DND-41 (cell line): ENCODE measurements around the gene TPPP3.

Experiments used
- CTCF ChIP-seq: IDR thresholded peaks from 2 replicates; pipeline ENCODE4 v1.5.1; 2012; ENCODE audit warnings: borderline replicate concordance, low read length, moderate library complexity, mild to moderate bottlenecking; ENCODE audit not compliant: poor library complexity, severe bottlenecking; ENCODE audit errors: extremely low read depth
- EZH2 ChIP-seq: IDR thresholded peaks from 3 replicates; pipeline ENCODE4 v1.6.1; 2012; ENCODE audit warnings: borderline replicate concordance, low read depth, mild to moderate bottlenecking, moderate library complexity, low read length, inconsistent platforms; ENCODE audit not compliant: severe bottlenecking

DNA sequence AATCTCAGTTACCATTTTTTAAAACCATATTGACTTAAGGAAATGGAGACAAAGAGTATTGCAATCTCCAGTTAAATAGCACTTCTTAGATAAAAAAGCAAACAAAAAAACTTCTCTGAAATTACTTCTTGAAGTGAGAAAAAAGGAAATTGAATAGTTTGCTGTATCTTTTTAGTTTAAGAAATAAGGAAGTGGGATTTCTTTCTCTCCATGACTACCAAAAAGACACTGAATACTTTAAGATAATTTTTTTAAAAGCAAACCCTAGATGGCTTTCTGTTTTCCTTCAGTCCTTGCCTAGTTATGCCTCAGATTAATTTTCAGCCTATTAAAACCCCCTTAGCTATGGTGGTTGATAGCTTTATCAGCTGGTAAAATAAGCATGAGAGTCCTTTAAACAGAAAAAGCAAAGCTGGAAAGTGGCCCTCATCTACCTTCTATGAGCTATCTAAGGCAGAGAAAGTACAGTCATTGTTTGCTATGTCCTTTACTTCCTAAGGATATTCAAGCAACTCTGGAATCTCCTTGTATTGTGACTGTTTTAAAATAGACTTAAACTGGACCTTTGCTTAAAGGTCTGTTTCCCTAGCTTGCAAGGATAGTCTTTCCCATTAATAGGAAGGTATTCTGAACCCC is 28.6 kb downstream of the TPPP3 start:
- TF ChIP-seq CTCF = no peak
- TF ChIP-seq EZH2 = no peak
